ENCODE results near the gene INPP5J.
"Not testable (repeated sequence)": the region's sequence is repeated elsewhere in the genome, so short reads cannot be mapped to it uniquely, and the experiment has no call there.

Gene INPP5J, protein sequence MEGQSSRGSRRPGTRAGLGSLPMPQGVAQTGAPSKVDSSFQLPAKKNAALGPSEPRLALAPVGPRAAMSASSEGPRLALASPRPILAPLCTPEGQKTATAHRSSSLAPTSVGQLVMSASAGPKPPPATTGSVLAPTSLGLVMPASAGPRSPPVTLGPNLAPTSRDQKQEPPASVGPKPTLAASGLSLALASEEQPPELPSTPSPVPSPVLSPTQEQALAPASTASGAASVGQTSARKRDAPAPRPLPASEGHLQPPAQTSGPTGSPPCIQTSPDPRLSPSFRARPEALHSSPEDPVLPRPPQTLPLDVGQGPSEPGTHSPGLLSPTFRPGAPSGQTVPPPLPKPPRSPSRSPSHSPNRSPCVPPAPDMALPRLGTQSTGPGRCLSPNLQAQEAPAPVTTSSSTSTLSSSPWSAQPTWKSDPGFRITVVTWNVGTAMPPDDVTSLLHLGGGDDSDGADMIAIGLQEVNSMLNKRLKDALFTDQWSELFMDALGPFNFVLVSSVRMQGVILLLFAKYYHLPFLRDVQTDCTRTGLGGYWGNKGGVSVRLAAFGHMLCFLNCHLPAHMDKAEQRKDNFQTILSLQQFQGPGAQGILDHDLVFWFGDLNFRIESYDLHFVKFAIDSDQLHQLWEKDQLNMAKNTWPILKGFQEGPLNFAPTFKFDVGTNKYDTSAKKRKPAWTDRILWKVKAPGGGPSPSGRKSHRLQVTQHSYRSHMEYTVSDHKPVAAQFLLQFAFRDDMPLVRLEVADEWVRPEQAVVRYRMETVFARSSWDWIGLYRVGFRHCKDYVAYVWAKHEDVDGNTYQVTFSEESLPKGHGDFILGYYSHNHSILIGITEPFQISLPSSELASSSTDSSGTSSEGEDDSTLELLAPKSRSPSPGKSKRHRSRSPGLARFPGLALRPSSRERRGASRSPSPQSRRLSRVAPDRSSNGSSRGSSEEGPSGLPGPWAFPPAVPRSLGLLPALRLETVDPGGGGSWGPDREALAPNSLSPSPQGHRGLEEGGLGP

GRCh38 chr22:31122532-31123291 is at the start of gene INPP5J:
INPP5J (plus strand) TSS chr22:31122966; CDS start chr22:31123015, 49 bp downstream.
- DNase-seq (ENCODE audit: low read depth in 2 of 2), result no peak

DNA sequence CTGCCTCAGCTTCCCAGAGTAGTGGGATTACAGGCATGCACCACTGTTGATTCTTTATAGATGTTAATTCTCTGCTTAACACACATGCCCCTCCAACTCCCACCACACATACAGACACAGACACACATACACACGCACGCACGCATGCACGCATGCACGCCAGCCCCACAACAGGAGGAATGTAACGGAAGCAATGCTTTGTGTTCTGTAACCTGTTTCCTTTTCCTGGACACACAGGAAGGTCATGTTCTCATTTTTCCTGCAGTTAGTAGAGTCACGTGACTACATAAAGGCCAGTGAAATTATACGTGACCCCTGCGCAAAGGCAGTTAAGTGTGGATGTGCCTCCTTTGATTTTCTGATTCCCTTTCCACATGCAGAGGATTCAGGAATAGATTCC is 49.6 kb upstream of the INPP5J start:
- not testable (repeated sequence) for DNase-seq (ENCODE audit: low read depth in 2 of 2)

DNA sequence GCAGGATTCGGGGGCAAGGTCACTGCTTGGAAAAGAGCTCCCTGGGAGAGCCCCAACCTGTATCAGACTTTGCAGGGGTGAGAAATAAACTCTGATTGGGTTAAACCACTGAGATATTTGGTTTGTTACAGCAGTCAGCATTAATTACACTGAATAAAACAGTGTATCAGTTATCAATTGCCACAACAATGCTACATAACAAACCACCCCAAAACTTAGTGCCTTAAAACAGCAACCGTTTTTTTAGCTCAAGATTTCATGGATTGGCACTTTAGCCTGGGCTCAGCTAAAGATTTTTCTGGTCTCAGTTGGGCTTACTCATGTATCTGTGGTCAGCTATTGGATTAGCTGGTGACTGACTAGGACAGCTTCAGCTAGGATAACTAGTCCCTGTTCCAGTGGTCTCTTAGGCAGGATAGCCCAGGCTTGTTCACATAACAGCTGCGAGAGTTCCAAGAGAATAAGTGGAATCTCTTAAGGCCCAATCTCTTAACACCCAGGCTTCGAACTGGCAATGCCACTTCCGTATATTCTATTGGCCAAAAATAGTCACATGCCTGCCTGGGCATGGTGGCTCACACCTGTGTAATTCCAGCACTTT is 49.1 kb upstream of the INPP5J start:
- DNase-seq (ENCODE audit: low read depth in 2 of 2), result not testable (repeated sequence)

- no peak for DNase-seq (ENCODE audit: low read depth in 2 of 2)
Observed at GRCh38 chr22:31075961-31076360, 46.8 kb upstream of the INPP5J start.

DNA sequence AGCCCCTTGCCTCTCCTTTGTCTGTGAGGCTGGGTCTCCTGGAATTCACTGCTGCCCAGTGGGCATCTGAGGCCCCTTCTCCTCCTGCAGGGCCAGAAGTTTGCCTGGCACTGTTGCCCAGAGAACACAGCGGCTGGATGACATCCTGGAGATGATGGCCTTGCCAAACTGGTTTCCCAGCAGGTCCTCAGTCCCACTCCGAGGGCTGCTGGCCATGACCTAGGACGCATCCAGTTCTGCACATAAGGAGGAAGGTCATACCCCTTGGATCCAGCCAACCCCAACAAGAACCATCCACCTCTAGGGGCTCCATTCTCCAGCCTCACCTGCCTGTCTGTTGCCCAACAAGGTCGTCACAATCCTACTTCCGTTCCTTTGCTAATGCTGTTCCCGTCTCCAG is 45.1 kb upstream of the INPP5J start:
- no peak for DNase-seq (ENCODE audit: low read depth in 2 of 2)

- DNase-seq (ENCODE audit: low read depth in 2 of 2), result not testable (repeated sequence)
Observed at GRCh38 chr22:31078389-31078788, 44.4 kb upstream of the INPP5J start.

GRCh38 chr22:31079095-31079642 is 43.6 kb upstream of the INPP5J start:
- no peak for DNase-seq (ENCODE audit: low read depth in 2 of 2)

DNA sequence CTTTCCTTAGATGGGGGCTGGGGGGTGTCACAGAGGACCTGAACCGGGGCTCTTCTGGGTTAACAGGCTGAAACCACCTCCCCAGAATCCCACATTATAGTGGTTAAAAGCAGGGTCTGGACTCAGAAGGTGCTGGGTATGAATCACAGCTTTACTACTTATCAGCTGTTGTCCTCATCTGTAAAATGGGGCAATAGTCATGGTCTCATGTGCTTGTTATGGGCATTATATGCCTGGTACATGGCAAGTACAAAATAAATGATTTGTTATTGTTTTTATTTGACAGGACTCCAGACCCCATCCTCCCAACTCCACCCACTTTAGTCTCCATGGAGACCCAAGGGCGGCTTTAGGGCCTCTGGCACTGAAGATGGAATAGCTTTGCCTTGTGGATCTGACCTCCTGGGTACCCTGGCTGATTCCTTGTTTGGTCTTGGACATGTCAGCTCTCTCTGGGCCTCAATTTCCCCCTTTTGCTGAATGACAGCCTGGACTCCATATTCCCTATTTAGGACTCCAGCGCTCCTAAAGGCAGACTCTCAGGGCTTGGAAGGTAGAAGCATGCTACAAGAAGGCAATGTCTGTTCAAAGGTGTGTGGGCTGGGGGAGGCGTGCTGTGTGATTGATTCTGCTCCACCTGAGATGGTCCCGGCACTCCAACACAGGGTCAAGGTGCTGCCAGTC is 42.5 kb upstream of the INPP5J start:
- DNase-seq (ENCODE audit: low read depth in 2 of 2), result no peak

DNA sequence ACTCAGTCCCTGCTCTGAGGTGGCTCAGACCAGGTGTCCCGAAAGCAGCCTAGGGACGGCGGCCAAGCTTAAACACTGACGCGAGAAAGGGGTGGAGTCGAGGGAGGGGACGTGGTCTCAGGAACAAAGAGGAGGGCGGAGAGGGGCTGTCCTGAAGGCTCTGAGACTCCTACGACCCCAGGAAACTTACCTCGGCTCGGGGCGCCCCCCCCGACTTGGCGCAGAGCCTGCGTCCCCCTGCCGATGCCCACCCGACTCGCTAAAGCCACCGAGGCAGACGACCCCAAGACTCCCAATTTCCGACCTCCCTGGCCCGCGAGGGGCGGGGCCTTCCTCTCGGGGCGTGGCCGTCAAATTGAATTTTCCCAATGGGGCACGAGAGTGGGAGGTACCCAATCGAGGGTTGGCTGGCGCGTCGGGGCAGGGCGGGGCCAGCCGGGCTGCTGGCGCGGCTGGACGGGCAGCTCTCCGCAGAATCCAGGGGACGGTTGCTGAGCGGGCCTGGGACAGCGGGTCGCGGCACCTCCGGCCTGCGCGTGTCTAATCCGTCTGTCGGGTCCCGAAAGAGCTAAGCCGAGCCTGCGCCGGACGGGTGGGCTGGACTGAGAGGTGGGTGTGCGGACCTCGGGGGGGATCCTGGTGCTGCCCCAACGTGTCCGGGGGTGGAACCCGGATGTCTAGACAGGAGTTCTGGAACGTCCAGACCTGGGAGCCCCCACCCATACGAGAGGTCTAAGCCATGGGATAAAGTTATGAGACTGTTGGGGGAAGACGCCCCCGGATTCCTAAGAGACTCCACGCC is 41.7 kb upstream of the INPP5J start, which contains the start of gene SMTN:
Gene SMTN (plus strand): TSS at position 471 of the 802 bp plus-strand sequence. CDS start 1,941 bp downstream, outside the sequence.
- peak; percentile 80 to 82 for DNase-seq (ENCODE audit: low read depth in 2 of 2)

GRCh38 chr22:31081963-31082605 is 40.7 kb upstream of the INPP5J start:
- DNase-seq (ENCODE audit: low read depth in 2 of 2), result no peak

- peak; percentile 51 to 58 for DNase-seq (ENCODE audit: low read depth in 2 of 2)
Observed at GRCh38 chr22:31082606-31083376, 40.0 kb upstream of the INPP5J start.

GRCh38 chr22:31083377-31083768 is 39.4 kb upstream of the INPP5J start:
- DNase-seq (ENCODE audit: low read depth in 2 of 2), result no peak

DNA sequence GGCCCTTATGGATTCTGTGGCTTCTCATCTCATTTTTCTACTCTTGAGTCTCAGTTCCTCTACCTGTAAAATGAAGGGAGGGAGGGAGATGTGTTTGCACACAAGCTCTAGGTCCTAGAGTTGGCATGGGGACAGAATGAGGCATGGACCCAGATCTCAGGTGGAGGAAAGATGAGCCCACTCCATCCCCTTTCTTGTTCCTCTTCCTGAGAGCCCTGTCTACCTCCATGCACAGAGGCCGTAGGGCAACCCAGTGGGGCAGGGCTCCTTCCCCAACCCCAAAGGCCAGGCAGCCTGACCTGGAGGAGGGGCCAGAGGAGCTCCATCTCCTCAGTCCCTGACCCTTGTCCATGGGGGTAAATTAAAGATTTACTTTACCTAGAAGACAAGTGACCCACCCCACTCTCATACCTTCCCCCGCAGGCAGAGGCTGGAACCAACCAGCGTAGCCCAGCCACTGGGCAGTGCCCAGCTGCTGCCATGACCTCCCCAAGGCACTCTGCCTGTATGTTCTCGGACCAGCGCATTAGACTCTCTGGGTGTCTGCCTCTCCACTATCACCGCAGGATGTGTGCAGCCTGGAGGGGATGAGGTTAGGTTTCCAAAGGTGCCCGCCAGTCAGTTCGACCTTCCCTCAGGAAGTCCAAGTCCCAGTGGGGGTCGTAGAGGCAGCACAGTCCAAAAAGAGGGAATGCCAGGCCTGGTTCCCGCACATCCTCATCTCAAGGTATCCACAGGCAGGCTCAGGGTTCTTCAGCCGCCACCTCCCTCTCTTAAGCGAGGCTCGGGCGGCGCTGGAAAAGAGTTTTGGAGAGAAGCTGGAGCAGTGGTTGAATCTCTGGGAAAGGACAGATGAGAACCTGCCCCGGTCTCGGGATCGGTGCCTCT is 38.6 kb upstream of the INPP5J start:
- no peak for DNase-seq (ENCODE audit: low read depth in 2 of 2)

DNA sequence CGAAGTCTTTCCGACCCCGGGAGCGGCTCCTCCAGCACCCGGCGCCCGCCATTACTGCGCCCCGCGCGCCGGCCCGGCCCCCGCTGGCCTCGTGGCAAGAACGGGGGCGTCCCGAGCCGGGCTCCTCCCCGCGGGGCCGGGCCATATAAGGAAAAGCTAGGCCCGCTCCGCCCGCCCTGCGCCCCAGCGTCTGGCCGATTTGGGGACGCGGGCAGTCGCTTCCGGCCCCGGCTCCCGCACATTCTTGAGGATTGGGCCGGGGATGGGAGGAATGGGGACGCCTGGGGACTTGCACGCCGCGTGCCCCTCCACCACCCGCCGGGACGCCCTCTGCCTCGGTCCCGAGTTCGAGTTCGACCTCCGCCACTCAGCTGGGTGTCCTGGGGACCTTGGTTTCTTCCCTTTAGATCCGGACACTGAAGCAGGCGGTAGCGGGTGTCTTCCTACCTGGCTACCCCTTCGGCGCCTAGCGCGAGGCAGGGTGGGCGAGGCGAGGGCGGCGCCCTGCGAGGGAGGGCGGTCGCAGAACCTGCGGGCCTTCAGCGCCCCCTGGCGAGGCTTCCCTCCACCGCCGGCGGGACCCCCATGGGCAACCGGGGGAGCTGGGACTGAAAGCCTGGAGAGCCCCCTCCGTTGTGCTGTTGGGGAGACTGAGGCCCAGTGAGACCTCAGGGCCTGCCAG is 37.8 kb upstream of the INPP5J start:
- DNase-seq (ENCODE audit: low read depth in 2 of 2), result peak; percentile 82 to 86

GRCh38 chr22:31085493-31085824 is 37.3 kb upstream of the INPP5J start:
- no peak for DNase-seq (ENCODE audit: low read depth in 2 of 2)

GRCh38 chr22:31085928-31086327 is 36.8 kb upstream of the INPP5J start:
- DNase-seq (ENCODE audit: low read depth in 2 of 2), result no peak

Measured in stimulated activated CD4-positive, alpha-beta T cell treated with anti-CD3 and anti-CD28 coated beads, Interleukin-1b, Interleukin-23, amount 100 ng/mL, for 4 hours (primary cell).